Spleen (tissue), 11 donors: Measurements from ENCODE around the gene EFHB. TPM values are rescaled to one million over a fixed set of nuclear protein-coding genes. Genes with fewer than 3 reads are reported as not detected.
"Not testable (repeated sequence)": the region's sequence is repeated elsewhere in the genome, so short reads cannot be mapped to it uniquely, and the experiment has no call there.

ENCODE experiments used
- DNase-seq: peaks from one replicate; pipeline ENCODE4 v3.0.0-alpha.2; 2020
- H3K27ac ChIP-seq, 8 donors: fragments of 200-600 bp; sonication (generic) in 7 of 8; 1 replicate in 4 of 8; 2 replicates in 4 of 8; pipeline versions ENCODE4 v1.5.0 to v1.8.0; 2016 to 2021; ENCODE audit warnings: inconsistent platforms in 4 of 8, mild to moderate bottlenecking in 4 of 8, moderate library complexity in 1 of 8
- H3K27me3 ChIP-seq, 7 donors: fragments of 200-600 bp; sonication (generic) in 6 of 7; replicated peaks in 1 of 7; 1 replicate in 4 of 7; 2 replicates in 3 of 7; pipeline versions ENCODE4 v1.5.0 to v1.8.0; 2016 to 2021; ENCODE audit warnings: inconsistent platforms in 3 of 7, mild to moderate bottlenecking in 1 of 7
- H3K36me3 ChIP-seq, 6 donors: fragments of 200-600 bp; sonication (generic) in 5 of 6; 1 replicate in 4 of 6; 2 replicates in 2 of 6; pipeline versions ENCODE4 v1.5.0 to v1.8.0; 2016 to 2021; ENCODE audit warnings: inconsistent platforms in 2 of 6
- H3K4me1 ChIP-seq, 6 donors: fragments of 200-600 bp; sonication (generic) in 5 of 6; 1 replicate in 3 of 6; 2 replicates in 3 of 6; pipeline versions ENCODE4 v1.5.0 to v1.8.0; 2016 to 2021; ENCODE audit warnings: inconsistent platforms in 3 of 6
- H3K4me3 ChIP-seq, 8 donors: fragments of 200-600 bp; sonication (generic) in 7 of 8; 1 replicate in 4 of 8; 2 replicates in 4 of 8; pipeline versions ENCODE4 v1.5.0 to v1.8.0; 2016 to 2021; ENCODE audit warnings: inconsistent platforms in 4 of 8, mild to moderate bottlenecking in 4 of 8, moderate library complexity in 2 of 8
- H3K9me3 ChIP-seq, 8 donors: fragments of 200-600 bp; sonication (generic) in 7 of 8; 1 replicate in 4 of 8; 2 replicates in 4 of 8; pipeline versions ENCODE4 v1.5.0 to v1.8.0; 2016 to 2021; ENCODE audit warnings: inconsistent platforms in 4 of 8
- POLR2A ChIP-seq, 3 donors: fragments of 450-650 bp; IDR thresholded peaks; one replicate each; pipeline ENCODE4 v1.5.1; 2017; ENCODE audit warnings: antibody characterized with exemption in 3 of 3, mild to moderate bottlenecking in 1 of 3
- POLR2AphosphoS5 ChIP-seq, 3 donors: sonication (generic); formaldehyde crosslinking; IDR thresholded peaks; one replicate each; pipeline ENCODE4 v1.5.1; 2017; ENCODE audit warnings: antibody characterized with exemption in 3 of 3
- WGBS, 5 donors: extraction: QIAGEN DNeasy Blood & Tissue Kit in 3 of 5; methylation state at CpG; one replicate each; pipeline versions ENCODE4 v1.1.5 to v1.1.7; 2013 to 2018; 5-methylcytosine and 5-hydroxymethylcytosine counted together
- intact Hi-C: fragments of 100-400 bp; cut with DNase I; formaldehyde crosslinking; loops from one replicate; pipeline ENCODE4 v1.15.0; 2023; ENCODE audit warnings: low total_unique reads
- polyA plus RNA-seq, 3 donors: library from polyadenylated mRNA; stranded (reverse); fragments of 200-250 nt; gene quantifications; one replicate each; pipeline ENCODE4 v1.2.1, GENCODE V29; 2013
- total RNA-seq, 7 donors: library from RNA; depleted of rRNA in 3 of 7; stranded (reverse); fragments of >200 nt in 3 of 7; fragmentation: NEBNext Ultra II Directional in 4 of 7; extraction: Animal tissue kit (Norgen Biotek cat#: 25700) in 4 of 7; gene quantifications; one replicate each; pipeline versions ENCODE4 v1.1.0 to v1.2.1, GENCODE V29; 2016 to 2021
- TF ChIP-seq, protein P1 (sequence below), 11 experiments: fragments of 200-600 bp in 7 of 11; fragments of 450-650 bp in 4 of 11; sonication (generic) in 4 of 11; IDR thresholded peaks in 8 of 11; conservative IDR thresholded peaks in 3 of 11; 1 replicate in 7 of 11; 2 replicates in 4 of 11; pipeline versions ENCODE4 v1.4.0 to v1.8.0; 2016 to 2021; ENCODE audit warnings: antibody characterized with exemption in 11 of 11, inconsistent platforms in 4 of 11, mild to moderate bottlenecking in 1 of 11
- donor health status: healthy with polysubstance abuse.
- donor health status: DM: no; HTN: no; CAD: no; lungs with moderate emphysema.
- donor health status: DM: no; HTN: no; CAD: no.
- donor health status: Bipolar disorder and iron deficiency.
- donor health status: healthy.
- donor health status: DM: no; HTN: no; CAD: no.
- donor health status: DM: yes; HTN: yes; CAD: no.

The EFHB gene
- total and polyA plus RNA-seq, 10 donors, result 0.83 to 2.7 (median 1.6) TPM; not detected in 2

DNA sequence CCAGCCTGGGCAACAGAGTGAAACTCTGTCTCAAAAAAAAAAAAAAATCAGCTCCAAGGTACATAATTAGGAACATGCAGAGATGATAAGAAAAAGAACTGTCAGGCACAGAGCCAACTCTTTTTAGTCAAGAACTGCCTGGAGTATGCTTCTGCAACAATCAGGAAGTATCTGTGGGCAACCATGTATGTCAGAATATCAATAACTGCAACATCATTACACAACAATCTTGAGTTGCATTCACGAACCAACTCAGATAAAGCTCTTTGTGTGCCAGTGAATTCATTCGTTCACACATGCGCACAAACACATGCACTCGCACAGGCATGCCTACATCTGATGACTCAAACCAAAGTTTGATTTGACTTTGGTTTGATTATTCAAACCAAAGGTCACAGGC, 32.1 kb downstream of the EFHB start:
- TF ChIP-seq, protein P1, sequence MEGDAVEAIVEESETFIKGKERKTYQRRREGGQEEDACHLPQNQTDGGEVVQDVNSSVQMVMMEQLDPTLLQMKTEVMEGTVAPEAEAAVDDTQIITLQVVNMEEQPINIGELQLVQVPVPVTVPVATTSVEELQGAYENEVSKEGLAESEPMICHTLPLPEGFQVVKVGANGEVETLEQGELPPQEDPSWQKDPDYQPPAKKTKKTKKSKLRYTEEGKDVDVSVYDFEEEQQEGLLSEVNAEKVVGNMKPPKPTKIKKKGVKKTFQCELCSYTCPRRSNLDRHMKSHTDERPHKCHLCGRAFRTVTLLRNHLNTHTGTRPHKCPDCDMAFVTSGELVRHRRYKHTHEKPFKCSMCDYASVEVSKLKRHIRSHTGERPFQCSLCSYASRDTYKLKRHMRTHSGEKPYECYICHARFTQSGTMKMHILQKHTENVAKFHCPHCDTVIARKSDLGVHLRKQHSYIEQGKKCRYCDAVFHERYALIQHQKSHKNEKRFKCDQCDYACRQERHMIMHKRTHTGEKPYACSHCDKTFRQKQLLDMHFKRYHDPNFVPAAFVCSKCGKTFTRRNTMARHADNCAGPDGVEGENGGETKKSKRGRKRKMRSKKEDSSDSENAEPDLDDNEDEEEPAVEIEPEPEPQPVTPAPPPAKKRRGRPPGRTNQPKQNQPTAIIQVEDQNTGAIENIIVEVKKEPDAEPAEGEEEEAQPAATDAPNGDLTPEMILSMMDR (IDR thresholded peaks at IDR 0.05 in 8 of 11, conservative IDR thresholded peaks at IDR 0.05 in 3 of 11), result no peak
- TF ChIP-seq POLR2AphosphoS5 (IDR thresholded peaks at IDR 0.05), result peak in 1 of 3 donors; percentile 8
- Histone ChIP-seq H3K4me3 (no peak overlapping the region), H3K4me1 (peaks cover 0 to 14% (median 0%) of the 10 kb centered on the region in 6 donors), H3K36me3 (no peaks in the 10 kb centered on the region), H3K27ac (peak overlapping the region in 4 of 8 donors; percentile 45 to 81 (median 73)), H3K27me3 (no peaks in the 10 kb centered on the region), H3K9me3 (peaks cover 0 to 11% (median 5%) of the 10 kb centered on the region in 8 donors)
- WGBS, 5 donors, result 46 to 74% (median 58%) methylated on average over 4 of the region's 4 CpGs
- no peak for DNase-seq
- intact Hi-C loops, result no loop called here

GRCh38 chr3:19901337-19901736, 32.7 kb downstream of the EFHB start:
- no peak overlapping the region for H3K4me3 ChIP-seq
- H3K36me3 ChIP-seq, result no peaks in the 10 kb centered on the region
- no peaks in the 10 kb centered on the region for H3K27me3 ChIP-seq
- H3K27ac ChIP-seq, result peak overlapping the region in 4 of 8 donors; percentile 45 to 81 (median 73)
- DNase-seq, result no peak
- peaks cover 0 to 14% (median 0%) of the 10 kb centered on the region in 6 donors for H3K4me1 ChIP-seq
- H3K9me3 ChIP-seq, result peaks cover 0 to 5% (median under 1%) of the 10 kb centered on the region in 8 donors
- 57 to 69% (median 61%) methylated on average over 5 of the region's 5 CpGs for WGBS, 5 donors
- TF ChIP-seq, protein P1 (IDR thresholded peaks at IDR 0.05 in 8 of 11, conservative IDR thresholded peaks at IDR 0.05 in 3 of 11), result no peak
- TF ChIP-seq POLR2AphosphoS5 (IDR thresholded peaks at IDR 0.05) (no peak), POLR2A (IDR thresholded peaks at IDR 0.05) (no peak)
- intact Hi-C loops, result no loop called here

- WGBS, 5 donors, result 82 to 93% (median 86%) methylated on average over 7 of the region's 7 CpGs
- H3K9me3 ChIP-seq, H3K27me3 ChIP-seq, intact Hi-C loops, H3K36me3 ChIP-seq, H3K4me3 ChIP-seq, H3K27ac ChIP-seq, DNase-seq: not testable (repeated sequence)
- peaks cover 0 to 14% (median 0%) of the 10 kb centered on the region in 6 donors for H3K4me1 ChIP-seq
Measured at GRCh38 chr3:19899833-19900232, 34.2 kb downstream of the EFHB start.

DNA sequence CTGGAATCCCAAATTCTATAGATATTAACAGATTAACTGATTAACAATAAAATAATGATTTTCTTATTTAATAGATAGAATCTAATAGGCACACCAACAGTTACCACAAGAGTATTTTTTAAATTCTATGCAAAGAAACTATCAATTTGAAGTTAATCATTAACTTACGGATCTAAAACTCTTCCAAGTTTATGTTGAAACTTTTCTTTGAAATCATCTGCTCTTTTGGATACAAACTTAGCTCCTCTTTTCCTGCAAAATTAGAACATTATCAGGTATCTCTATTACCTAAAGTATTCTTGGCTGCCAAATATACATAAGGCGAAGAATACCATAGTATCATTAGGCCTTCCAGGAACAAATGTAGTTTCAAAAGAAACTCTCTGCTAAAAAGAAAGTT, 34.8 kb downstream of the EFHB start:
- intact Hi-C loops, result no loop called here
- no peaks in the 10 kb centered on the region for H3K27me3 ChIP-seq
- no peak for DNase-seq
- peaks cover 0 to 14% (median 0%) of the 10 kb centered on the region in 6 donors for H3K4me1 ChIP-seq
- H3K36me3 ChIP-seq, result no peaks in the 10 kb centered on the region
- H3K27ac ChIP-seq, result no peak overlapping the region
- no peaks in the 10 kb centered on the region for H3K9me3 ChIP-seq
- TF ChIP-seq POLR2A (IDR thresholded peaks at IDR 0.05) (no peak), POLR2AphosphoS5 (IDR thresholded peaks at IDR 0.05) (no peak)
- TF ChIP-seq, protein P1 (IDR thresholded peaks at IDR 0.05 in 8 of 11, conservative IDR thresholded peaks at IDR 0.05 in 3 of 11), result no peak
- H3K4me3 ChIP-seq, result no peak overlapping the region
- 91 to 100% (median 94%) methylated on average over 2 of the region's 2 CpGs for WGBS, 5 donors

DNA sequence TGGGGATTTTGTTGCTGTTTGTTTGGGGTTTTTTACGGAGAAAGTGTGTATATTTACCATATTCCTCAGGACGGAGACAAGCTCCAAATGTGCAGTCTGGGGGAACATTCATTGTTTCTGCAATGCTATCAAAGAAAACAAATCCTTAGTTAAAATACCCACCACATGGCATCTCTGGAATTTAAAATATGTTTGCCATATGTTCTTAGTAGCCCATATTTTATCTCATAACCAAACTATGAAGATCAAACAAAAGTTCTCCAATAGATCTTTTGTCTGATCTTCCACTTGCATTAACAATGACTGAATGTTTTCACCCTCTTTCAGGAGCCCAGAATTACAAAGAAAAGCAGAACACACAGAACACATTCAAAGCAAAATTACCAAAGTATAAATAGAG, 35.3 kb downstream of the EFHB start:
- no peak overlapping the region for H3K27ac ChIP-seq
- H3K36me3 ChIP-seq, result no peaks in the 10 kb centered on the region
- TF ChIP-seq POLR2AphosphoS5 (IDR thresholded peaks at IDR 0.05) (no peak), POLR2A (IDR thresholded peaks at IDR 0.05) (no peak)
- TF ChIP-seq, protein P1 (IDR thresholded peaks at IDR 0.05 in 8 of 11, conservative IDR thresholded peaks at IDR 0.05 in 3 of 11), result no peak
- H3K27me3 ChIP-seq, result no peaks in the 10 kb centered on the region
- H3K4me1 ChIP-seq, result peaks cover 0 to 14% (median 0%) of the 10 kb centered on the region in 6 donors
- intact Hi-C loops, result no loop called here
- WGBS, 5 donors, result 83 to 95% (median 94%) methylated on average over 2 of the region's 2 CpGs
- no peak for DNase-seq
- H3K9me3 ChIP-seq, result no peaks in the 10 kb centered on the region
- H3K4me3 ChIP-seq, result no peak overlapping the region
